GM21619 (cell line): Measurements from ENCODE around the gene ATXN7.

Experiments
- ATAC-seq: cut with Tn5 transposase; IDR thresholded peaks from one replicate; pipeline ENCODE4 v1.9.1; 2021; ENCODE audit not compliant: unreplicated experiment

ATXN7 gene

GRCh38 chr3:63900459-63900858, 36.8 kb downstream of the ATXN7 start:
- no peak for ATAC-seq

GRCh38 chr3:63905731-63906620, 42.3 kb downstream of the ATXN7 start:
- no peak for ATAC-seq

- no peak for ATAC-seq
Observed at GRCh38 chr3:63908081-63908736, 44.5 kb downstream of the ATXN7 start.

GRCh38 chr3:63908776-63909175, 45.1 kb downstream of the ATXN7 start:
- ATAC-seq, result no peak

GRCh38 chr3:63909431-63909830, 45.8 kb downstream of the ATXN7 start:
- no peak for ATAC-seq

- no peak for ATAC-seq
Observed at GRCh38 chr3:63910001-63910400, 46.3 kb downstream of the ATXN7 start.

GRCh38 chr3:63910891-63911290, 47.2 kb downstream of the ATXN7 start:
- ATAC-seq, result no peak

- ATAC-seq, result peak; percentile 11
Observed at GRCh38 chr3:63911509-63911872, 47.8 kb downstream of the ATXN7 start.

- peak; percentile 75 for ATAC-seq
Observed at GRCh38 chr3:63911873-63912767, 48.5 kb downstream of the ATXN7 start, which contains the start of gene SCAANT1. Gene SCAANT1, minus strand, starts transcription at chr3:63912383.

GRCh38 chr3:63912768-63913588, 49.3 kb downstream of the ATXN7 start:
- ATAC-seq, result peak; percentile 5

GRCh38 chr3:63914312-63914711, 50.6 kb downstream of the ATXN7 start:
- ATAC-seq, result no peak

- ATAC-seq, result no peak
Observed at GRCh38 chr3:63918321-63918720, 54.7 kb downstream of the ATXN7 start.

GRCh38 chr3:63920001-63920400, 56.3 kb downstream of the ATXN7 start:
- ATAC-seq, result no peak

- ATAC-seq, result peak; percentile 86
Observed at GRCh38 chr3:63921741-63922482, 58.2 kb downstream of the ATXN7 start.

- no peak for ATAC-seq
Observed at GRCh38 chr3:63922491-63923199, 59.0 kb downstream of the ATXN7 start.

- no peak for ATAC-seq
Observed at GRCh38 chr3:63926309-63926708, 62.6 kb downstream of the ATXN7 start.

- ATAC-seq, result peak; percentile 82
Observed at GRCh38 chr3:63927422-63928280, 64.0 kb downstream of the ATXN7 start.

GRCh38 chr3:63931290-63931689, 67.6 kb downstream of the ATXN7 start:
- no peak for ATAC-seq
